Stimulated activated naive CD4-positive, alpha-beta T cell (primary cell): ENCODE measurements around the gene TSPAN18.

ENCODE experiments used
- DNase-seq, 6 experiments: peaks; one replicate each; lab custom pipeline; 2025; lab: John Stamatoyannopoulos, UW

The TSPAN18 gene

GRCh38 chr11:44979543-44980399, 253.0 kb downstream of the TSPAN18 start:
- DNase-seq: no peak

- no peak for DNase-seq
Measured at GRCh38 chr11:44980533-44981427, 254.0 kb downstream of the TSPAN18 start.
